Lung (tissue), 12 donors: ENCODE data around the gene OPRL1. TPM values are rescaled to one million over a fixed set of nuclear protein-coding genes. Genes with fewer than 3 reads are reported as not detected.

ENCODE experiments used
- ATAC-seq: fragments of 200-7000 bp; cut with Tn5 transposase; one replicate; pipeline ENCODE4 v1.9.1; 2020; ENCODE audit warnings: moderate number of reproducible peaks; ENCODE audit not compliant: insufficient read depth, low FRiP score
- DNase-seq, 3 donors: peaks; one replicate each; pipeline ENCODE4 v3.0.0-alpha.2; 2013 to 2017
- H3K27ac ChIP-seq, 2 donors: one replicate each; pipeline ENCODE4 v1.5.1; 2013; ENCODE audit warnings: mild to moderate bottlenecking in 2 of 2, moderate library complexity in 2 of 2, control low read depth in 1 of 2, inconsistent platforms in 1 of 2, low read depth in 1 of 2, low read length in 1 of 2
- H3K27me3 ChIP-seq, 3 donors: one replicate each; pipeline ENCODE4 v1.5.1; 2013; ENCODE audit warnings: low read length in 2 of 3; ENCODE audit not compliant: control insufficient read depth in 3 of 3, insufficient read depth in 3 of 3
- H3K36me3 ChIP-seq, 4 donors: one replicate each; pipeline ENCODE4 v1.5.1; 2013; ENCODE audit warnings: low read length in 4 of 4, mild to moderate bottlenecking in 1 of 4, moderate library complexity in 1 of 4; ENCODE audit not compliant: control insufficient read depth in 4 of 4, insufficient read depth in 4 of 4
- H3K4me1 ChIP-seq, 5 donors: one replicate each; pipeline ENCODE4 v1.5.1; 2013; ENCODE audit warnings: low read length in 5 of 5, mild to moderate bottlenecking in 2 of 5, moderate library complexity in 1 of 5; ENCODE audit not compliant: control insufficient read depth in 5 of 5, insufficient read depth in 5 of 5
- H3K4me3 ChIP-seq: one replicate; pipeline ENCODE4 v1.5.1; 2013; ENCODE audit warnings: mild to moderate bottlenecking, control low read depth, moderate library complexity
- H3K9ac ChIP-seq, 2 donors: one replicate each; pipeline ENCODE4 v1.5.1; 2013; ENCODE audit warnings: low read length in 2 of 2, control low read depth in 1 of 2; ENCODE audit not compliant: insufficient read depth in 1 of 2
- H3K9me3 ChIP-seq, 4 donors: one replicate each; pipeline ENCODE4 v1.5.1; 2013; ENCODE audit warnings: low read length in 3 of 4, mild to moderate bottlenecking in 1 of 4, moderate library complexity in 1 of 4; ENCODE audit not compliant: control insufficient read depth in 4 of 4, insufficient read depth in 3 of 4
- CTCF ChIP-seq: IDR thresholded peaks from 2 replicates; pipeline ENCODE4 v1.5.1; 2012; ENCODE audit warnings: mild to moderate bottlenecking; ENCODE audit errors: control extremely low read depth, extremely low read depth
- WGBS, 2 donors: extraction: QIAGEN DNeasy Blood & Tissue Kit; methylation state at CpG; one replicate each; pipeline ENCODE4 v1.1.7; 2013; 5-methylcytosine and 5-hydroxymethylcytosine counted together
- polyA plus RNA-seq, 2 donors: library from polyadenylated mRNA; stranded (reverse); fragments of 200-250 nt; gene quantifications; one replicate each; pipeline ENCODE4 v1.2.1, GENCODE V29; 2013
- total RNA-seq, 2 donors: library from RNA; depleted of rRNA in 1 of 2; stranded (reverse); fragments of >200 nt in 1 of 2; gene quantifications; one replicate each; pipeline ENCODE4 v1.2.1, GENCODE V29; 2014 to 2021
- donor health status: control.
- donor health status: control.
- donor health status: Bipolar disorder and iron deficiency.
- donor health status: healthy.
- donor health status: DM: yes; HTN: yes; CAD: no.

Gene OPRL1
- total and polyA plus RNA-seq, 4 donors: 0.45 to 3.1 (median 2.1) TPM

- H3K4me1 ChIP-seq: peaks cover 0 to 27% (median 13%) of the 10 kb centered on the region in 5 donors
- no peaks in the 10 kb centered on the region for H3K9me3 ChIP-seq
- ATAC-seq: no peak
- no peak for TF ChIP-seq CTCF
- no peak overlapping the region for H3K9ac ChIP-seq
- peaks cover 0 to 36% (median 28%) of the 10 kb centered on the region in 3 donors for H3K27me3 ChIP-seq
- peak overlapping the region; percentile 3 to 48 for H3K27ac ChIP-seq
- no peak overlapping the region for H3K4me3 ChIP-seq
- no peak for DNase-seq
- peaks cover 0 to 3% (median 0%) of the 10 kb centered on the region in 4 donors for H3K36me3 ChIP-seq
- 16 to 19% methylated on average over 15 to 17 of the region's 17 CpGs for WGBS, 2 donors
Measured at GRCh38 chr20:64039293-64040160, 40.4 kb upstream of the OPRL1 start.

GRCh38 chr20:64040231-64041039 is 39.4 kb upstream of the OPRL1 start:
- Histone ChIP-seq H3K9me3 (no peaks in the 10 kb centered on the region), H3K27ac (peak overlapping the region; percentile 3 to 48)

GRCh38 chr20:64041040-64041780 is 38.7 kb upstream of the OPRL1 start:
- peaks cover 0 to 48% (median 28%) of the 10 kb centered on the region in 3 donors for H3K27me3 ChIP-seq
- peak overlapping the region in 1 of 2 donors; percentile 48 for H3K27ac ChIP-seq
- WGBS, 2 donors: 33 to 42% methylated on average over 15 of the region's 15 CpGs
- H3K9ac ChIP-seq: no peak overlapping the region
- H3K4me1 ChIP-seq: peaks cover 0 to 27% (median 13%) of the 10 kb centered on the region in 5 donors
- no peaks in the 10 kb centered on the region for H3K9me3 ChIP-seq
- H3K4me3 ChIP-seq: no peak overlapping the region
- ATAC-seq (no peak), DNase-seq (no peak)
- no peak for TF ChIP-seq CTCF
- H3K36me3 ChIP-seq: no peaks in the 10 kb centered on the region

More at GRCh38 chr20:64040231-64041039, 39.4 kb upstream of the OPRL1 start:
- no peak for DNase-seq
- Histone ChIP-seq H3K4me3 (no peak overlapping the region), H3K36me3 (no peaks in the 10 kb centered on the region), H3K9ac (no peak overlapping the region), H3K4me1 (peaks cover 0 to 27% (median 13%) of the 10 kb centered on the region in 5 donors), H3K27me3 (peaks cover 0 to 42% (median 28%) of the 10 kb centered on the region in 3 donors)
- no peak for ATAC-seq
- 59 to 64% methylated on average over 12 of the region's 12 CpGs for WGBS, 2 donors
- TF ChIP-seq CTCF: no peak
